HEK293 (cell line): ENCODE data around the gene SMIM12.

Experiments used
- CTCF ChIA-PET: fragments of 350-600 bp; formaldehyde crosslinking; extraction: SDS; loops from one replicate; lab custom pipeline; 2021; ENCODE audit warnings: antibody characterized with exemption; lab: Yijun Ruan, JAX
- POLR2A ChIA-PET: fragments of 300-600 bp; formaldehyde crosslinking; extraction: SDS; loops from one replicate; lab custom pipeline; 2020; ENCODE audit warnings: antibody characterized with exemption, inconsistent platforms; lab: Yijun Ruan, JAX
- H3K27ac ChIP-seq: fragments of 200-500 bp; sonication (Bioruptor generic); 2 replicates; pipeline ENCODE4 v1.5.1; 2014; ENCODE audit warnings: low read depth, low read length, control low read depth, inconsistent platforms; ENCODE audit errors: extremely low read depth
- H3K36me3 ChIP-seq, 2 experiments: fragments of 200-500 bp in 1 of 2; sonication (Bioruptor generic) in 1 of 2; 1 replicate in 1 of 2; 2 replicates in 1 of 2; pipeline ENCODE4 v1.5.1; 2014 to 2017; ENCODE audit warnings: inconsistent platforms in 2 of 2, low read length in 2 of 2; ENCODE audit not compliant: control insufficient read depth in 2 of 2, insufficient read depth in 1 of 2
- H3K4me1 ChIP-seq: fragments of 200-500 bp; sonication (Bioruptor generic); 2 replicates; pipeline ENCODE4 v1.5.1; 2014; ENCODE audit warnings: mild to moderate bottlenecking, low read length, inconsistent platforms; ENCODE audit not compliant: control insufficient read depth, insufficient read depth
- H3K4me3 ChIP-seq: 2 replicates; pipeline ENCODE4 v1.5.1; 2011; ENCODE audit warnings: low read depth, mild to moderate bottlenecking, control low read depth, low read length, moderate library complexity
- H3K9me3 ChIP-seq: fragments of 200-500 bp; sonication (Bioruptor generic); 2 replicates; pipeline ENCODE4 v1.5.1; 2014; ENCODE audit warnings: low read depth, low read length, inconsistent platforms; ENCODE audit not compliant: control insufficient read depth, insufficient read depth
- BCL11B ChIP-seq: fragments of 450-650 bp; formaldehyde crosslinking; IDR thresholded peaks from 2 replicates; pipeline ENCODE4 v1.5.1; 2016; ENCODE audit warnings: low read depth, missing biosample characterization, missing genetic modification characterization
- CTCF ChIP-seq: fragments of 450-650 bp; formaldehyde crosslinking; IDR thresholded peaks from 2 replicates; pipeline ENCODE4 v1.5.1; 2016; ENCODE audit warnings: missing biosample characterization, missing genetic modification characterization
- FEZF1 ChIP-seq: fragments of 450-650 bp; formaldehyde crosslinking; IDR thresholded peaks from 2 replicates; pipeline ENCODE4 v1.5.1; 2016; ENCODE audit warnings: missing biosample characterization, missing genetic modification characterization
- GLIS1 ChIP-seq: fragments of 450-650 bp; formaldehyde crosslinking; IDR thresholded peaks from 2 replicates; pipeline ENCODE4 v1.5.1; 2016; ENCODE audit warnings: missing biosample characterization, missing genetic modification characterization
- GLIS2 ChIP-seq: fragments of 450-650 bp; formaldehyde crosslinking; IDR thresholded peaks from 2 replicates; pipeline ENCODE4 v1.5.1; 2016; ENCODE audit warnings: missing biosample characterization, missing genetic modification characterization
- MZF1 ChIP-seq: fragments of 450-650 bp; formaldehyde crosslinking; IDR thresholded peaks from 2 replicates; pipeline ENCODE4 v1.5.1; 2017; ENCODE audit warnings: missing biosample characterization, missing genetic modification characterization, borderline replicate concordance
- OVOL3 ChIP-seq: fragments of 450-650 bp; formaldehyde crosslinking; IDR thresholded peaks from 2 replicates; pipeline ENCODE4 v1.5.1; 2016; ENCODE audit warnings: missing biosample characterization, missing genetic modification characterization
- PBX3 ChIP-seq: sonication (generic); formaldehyde crosslinking; IDR thresholded peaks from 2 replicates; pipeline ENCODE4 v1.8.1; 2022; ENCODE audit warnings: mild to moderate bottlenecking, moderate library complexity, missing genetic modification reagents
- PRDM6 ChIP-seq: fragments of 450-650 bp; formaldehyde crosslinking; IDR thresholded peaks from 2 replicates; pipeline ENCODE4 v1.5.1; 2017; ENCODE audit warnings: missing biosample characterization, missing genetic modification characterization
- ZFP37 ChIP-seq: fragments of 450-650 bp; formaldehyde crosslinking; IDR thresholded peaks from 2 replicates; pipeline ENCODE4 v1.5.1; 2016; ENCODE audit warnings: missing biosample characterization, missing genetic modification characterization
- ZIC2 ChIP-seq: fragments of 450-650 bp; formaldehyde crosslinking; IDR thresholded peaks from 2 replicates; pipeline ENCODE4 v1.5.1; 2016; ENCODE audit warnings: missing biosample characterization, missing genetic modification characterization
- ZNF146 ChIP-seq: fragments of 450-650 bp; formaldehyde crosslinking; IDR thresholded peaks from 2 replicates; pipeline ENCODE4 v1.5.1; 2016; ENCODE audit warnings: missing biosample characterization, missing genetic modification characterization
- ZNF211 ChIP-seq: fragments of 450-650 bp; formaldehyde crosslinking; IDR thresholded peaks from 2 replicates; pipeline ENCODE4 v1.5.1; 2016; ENCODE audit warnings: low read depth, missing biosample characterization, missing genetic modification characterization
- ZNF341 ChIP-seq: fragments of 450-650 bp; formaldehyde crosslinking; IDR thresholded peaks from 2 replicates; pipeline ENCODE4; 2016; ENCODE audit warnings: low read depth, missing biosample characterization, missing genetic modification characterization
- ZNF426 ChIP-seq: fragments of 450-650 bp; formaldehyde crosslinking; IDR thresholded peaks from 2 replicates; pipeline ENCODE4 v1.5.1; 2017; ENCODE audit warnings: missing biosample characterization, missing genetic modification characterization, mild to moderate bottlenecking, inconsistent platforms, moderate library complexity
- ZNF488 ChIP-seq: fragments of 450-650 bp; formaldehyde crosslinking; IDR thresholded peaks from 2 replicates; pipeline ENCODE4 v1.5.1; 2016; ENCODE audit warnings: missing biosample characterization, missing genetic modification characterization
- ZNF514 ChIP-seq: fragments of 450-650 bp; formaldehyde crosslinking; IDR thresholded peaks from 2 replicates; pipeline ENCODE4 v1.5.1; 2016; ENCODE audit warnings: missing biosample characterization, missing genetic modification characterization
- ZNF530 ChIP-seq: fragments of 450-650 bp; formaldehyde crosslinking; IDR thresholded peaks from 2 replicates; pipeline ENCODE4 v1.5.1; 2016; ENCODE audit warnings: low read depth, missing biosample characterization, missing genetic modification characterization
- ZNF585B ChIP-seq: fragments of 450-650 bp; formaldehyde crosslinking; IDR thresholded peaks from 2 replicates; pipeline ENCODE4 v1.5.1; 2016; ENCODE audit warnings: missing biosample characterization, missing genetic modification characterization
- ZNF707 ChIP-seq: fragments of 450-650 bp; formaldehyde crosslinking; IDR thresholded peaks from 2 replicates; pipeline ENCODE4 v1.5.1; 2016; ENCODE audit warnings: missing biosample characterization, missing genetic modification characterization
- ZNF792 ChIP-seq: fragments of 450-650 bp; formaldehyde crosslinking; IDR thresholded peaks from 2 replicates; pipeline ENCODE4 v1.5.1; 2016; ENCODE audit warnings: missing biosample characterization, missing genetic modification characterization
- ZSCAN5A ChIP-seq: fragments of 450-650 bp; formaldehyde crosslinking; IDR thresholded peaks from 2 replicates; pipeline ENCODE4 v1.5.1; 2016; ENCODE audit warnings: missing biosample characterization, missing genetic modification characterization

SMIM12 gene

GRCh38 chr1:34906756-34907155 is 47.2 kb upstream of the SMIM12 start:
- Histone ChIP-seq H3K4me3 (no peak overlapping the region), H3K27ac (no peak overlapping the region), H3K9me3 (no peaks in the 10 kb centered on the region), H3K4me1 (no peaks in the 10 kb centered on the region), H3K36me3 (no peaks in the 10 kb centered on the region)
- CTCF ChIA-PET = interaction anchor here (0.6 kb wide), 1 partner anchor 24 kb away, joined by 3 read pairs; no protein-coding TSS in a partner anchor
- POLR2A ChIA-PET = no interaction called here
- TF ChIP-seq MZF1 (tag by site-specific recombination) (no peak), ZNF211 (tag by site-specific recombination) (no peak), ZNF341 (tag by site-specific recombination) (no peak), OVOL3 (tag by site-specific recombination) (no peak), ZNF146 (no peak), GLIS2 (tag by site-specific recombination) (no peak), ZIC2 (tag by site-specific recombination) (no peak), ZFP37 (tag by site-specific recombination) (no peak), ZNF585B (tag by site-specific recombination) (no peak), ZNF514 (tag by site-specific recombination) (no peak)

- ChIA-PET CTCF (no interaction called here), POLR2A (no interaction called here)
- TF ChIP-seq ZNF530 (tag by site-specific recombination) = no peak
- no peak for TF ChIP-seq PRDM6
- TF ChIP-seq CTCF (tag by site-specific recombination) = no peak
- H3K36me3 ChIP-seq = no peaks in the 10 kb centered on the region
- H3K27ac ChIP-seq = no peak overlapping the region
- no peaks in the 10 kb centered on the region for H3K4me1 ChIP-seq
- no peaks in the 10 kb centered on the region for H3K9me3 ChIP-seq
- no peak overlapping the region for H3K4me3 ChIP-seq
These were observed 46.7 kb upstream of the SMIM12 start for GRCh38 chr1:34906222-34906621.

GRCh38 chr1:34905098-34905459 is 45.5 kb upstream of the SMIM12 start:
- no peak overlapping the region for H3K4me3 ChIP-seq
- ChIA-PET POLR2A (no interaction called here), CTCF (no interaction called here)
- no peaks in the 10 kb centered on the region for H3K9me3 ChIP-seq
- H3K27ac ChIP-seq = no peak overlapping the region
- H3K4me1 ChIP-seq = no peaks in the 10 kb centered on the region
- H3K36me3 ChIP-seq = no peaks in the 10 kb centered on the region
- no peak for TF ChIP-seq ZNF707 (tag by site-specific recombination)

GRCh38 chr1:34904236-34905097 is 44.9 kb upstream of the SMIM12 start:
- Histone ChIP-seq H3K4me1 (no peaks in the 10 kb centered on the region), H3K36me3 (no peaks in the 10 kb centered on the region), H3K9me3 (no peaks in the 10 kb centered on the region), H3K27ac (no peak overlapping the region), H3K4me3 (no peak overlapping the region)
- CTCF ChIA-PET = interaction anchor here (0.5 kb wide), 1 partner anchor 563 kb away, joined by 4 read pairs; no protein-coding TSS in a partner anchor
- POLR2A ChIA-PET = no interaction called here
- TF ChIP-seq BCL11B (tag by site-specific recombination) = no peak
- TF ChIP-seq GLIS1 (tag by site-specific recombination) = no peak
- no peak for TF ChIP-seq ZNF488 (tag by site-specific recombination)
- no peak for TF ChIP-seq ZSCAN5A (tag by site-specific recombination)
- no peak for TF ChIP-seq PBX3 (CRISPR knock-in tag)
- no peak for TF ChIP-seq ZNF426 (tag by site-specific recombination)
- no peak for TF ChIP-seq ZNF792 (tag by site-specific recombination)
- no peak for TF ChIP-seq FEZF1 (tag by site-specific recombination)
